ENCODE measurements around the gene GPR157. TPM values are rescaled to one million over a fixed set of nuclear protein-coding genes. Genes with fewer than 3 reads are reported as not detected.
A peak's percentile ranks its signal among the peaks of the same experiment; 100 is the strongest.

Gene GPR157
- total and polyA plus RNA-seq, 2 experiments from 2014 or later: 10.2 to 17.4 TPM

DNA sequence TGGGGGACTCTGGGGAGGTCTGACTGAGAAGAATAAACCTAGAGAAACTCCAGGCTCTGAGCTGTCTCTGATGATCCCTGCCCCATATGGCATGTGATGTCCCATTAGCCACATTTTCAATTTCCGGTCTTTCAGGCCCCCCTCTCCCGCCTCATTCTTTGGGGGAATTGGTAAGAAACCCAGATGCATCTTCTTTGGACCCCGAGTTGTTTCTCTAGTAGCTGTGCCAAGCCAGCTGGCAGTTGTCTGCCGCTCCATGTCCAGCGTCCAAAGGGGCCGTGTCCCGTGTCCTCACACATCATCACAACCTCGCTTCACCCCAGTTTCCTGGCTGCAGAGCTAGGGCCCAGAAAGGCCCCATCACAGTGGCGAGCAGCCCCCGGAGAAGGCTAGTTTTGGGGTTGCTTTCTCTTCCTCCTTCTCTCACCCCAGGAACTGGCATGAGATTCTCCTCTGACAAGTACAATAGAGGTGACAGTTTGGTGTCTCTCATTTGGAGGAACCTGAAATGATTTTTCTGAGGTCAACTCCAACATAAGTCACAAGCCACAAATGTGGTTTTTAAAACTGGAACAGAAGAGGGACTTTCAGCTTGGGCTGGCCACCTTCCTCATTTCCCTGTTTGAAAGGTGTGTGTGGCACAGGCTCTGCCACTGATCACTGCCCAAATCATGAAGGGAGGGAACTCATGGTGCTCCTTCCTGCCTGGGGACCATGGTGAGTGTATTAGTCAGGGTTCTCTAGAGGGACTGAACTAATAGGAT lies 6.4 kb upstream of the GPR157 start:
- H3K9me3 ChIP-seq (ENCODE audit: low read depth): no peaks in the 10 kb centered on the region
- no peak for DNase-seq (ENCODE audit: low read depth in 1 of 2, low spot score in 1 of 2)
- peaks cover 9% of the 10 kb centered on the region for H3K4me1 ChIP-seq (ENCODE audit: low read depth)

DNA sequence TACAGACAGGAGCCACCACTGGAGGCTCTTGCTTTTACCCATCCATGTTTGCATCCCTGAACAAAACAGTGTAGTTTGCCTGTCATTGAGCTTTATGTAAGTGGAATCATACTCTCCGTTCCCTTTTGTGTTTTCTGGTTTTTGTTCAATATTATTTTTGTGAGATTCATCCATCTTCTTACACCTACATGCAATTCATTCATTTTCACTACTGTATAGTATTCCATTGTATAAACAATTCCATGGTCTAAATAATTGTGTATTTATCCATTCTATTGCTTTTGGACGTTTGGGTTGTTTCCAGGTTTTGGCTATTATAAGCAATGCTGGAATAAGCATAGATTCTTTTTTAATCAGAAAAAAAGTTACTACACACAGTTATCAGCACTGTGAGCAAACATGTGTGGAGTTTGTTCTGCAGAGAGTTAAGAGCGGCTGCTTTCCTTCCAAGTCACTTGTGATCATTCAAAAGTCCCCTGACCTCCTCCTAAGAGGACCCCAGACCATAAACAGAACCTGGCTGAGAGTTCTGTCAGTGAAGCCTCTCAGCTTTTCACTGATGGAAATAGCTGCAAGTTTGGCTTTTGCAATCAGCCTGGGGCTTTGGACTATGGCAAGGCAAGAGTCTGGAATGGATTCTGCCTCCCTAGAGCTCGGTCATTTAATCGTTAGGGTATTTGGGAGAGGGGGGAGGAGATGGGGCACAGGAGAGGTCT lies 5.1 kb upstream of the GPR157 start:
- Histone ChIP-seq H3K9me3 (ENCODE audit: low read depth) (no peaks in the 10 kb centered on the region), H3K27me3 (no peaks in the 10 kb centered on the region), H3K4me3 (no peak overlapping the region), H3K4me1 (ENCODE audit: low read depth) (peaks cover 9% of the 10 kb centered on the region), H3K36me3 (no peaks in the 10 kb centered on the region), H3K27ac (peak overlapping the region; percentile 22)
- TF ChIP-seq, protein P1, sequence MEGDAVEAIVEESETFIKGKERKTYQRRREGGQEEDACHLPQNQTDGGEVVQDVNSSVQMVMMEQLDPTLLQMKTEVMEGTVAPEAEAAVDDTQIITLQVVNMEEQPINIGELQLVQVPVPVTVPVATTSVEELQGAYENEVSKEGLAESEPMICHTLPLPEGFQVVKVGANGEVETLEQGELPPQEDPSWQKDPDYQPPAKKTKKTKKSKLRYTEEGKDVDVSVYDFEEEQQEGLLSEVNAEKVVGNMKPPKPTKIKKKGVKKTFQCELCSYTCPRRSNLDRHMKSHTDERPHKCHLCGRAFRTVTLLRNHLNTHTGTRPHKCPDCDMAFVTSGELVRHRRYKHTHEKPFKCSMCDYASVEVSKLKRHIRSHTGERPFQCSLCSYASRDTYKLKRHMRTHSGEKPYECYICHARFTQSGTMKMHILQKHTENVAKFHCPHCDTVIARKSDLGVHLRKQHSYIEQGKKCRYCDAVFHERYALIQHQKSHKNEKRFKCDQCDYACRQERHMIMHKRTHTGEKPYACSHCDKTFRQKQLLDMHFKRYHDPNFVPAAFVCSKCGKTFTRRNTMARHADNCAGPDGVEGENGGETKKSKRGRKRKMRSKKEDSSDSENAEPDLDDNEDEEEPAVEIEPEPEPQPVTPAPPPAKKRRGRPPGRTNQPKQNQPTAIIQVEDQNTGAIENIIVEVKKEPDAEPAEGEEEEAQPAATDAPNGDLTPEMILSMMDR (IDR thresholded peaks at IDR 0.05; ENCODE audit: low read depth, low read length): no peak
- DNase-seq (ENCODE audit: low read depth in 1 of 2, low spot score in 1 of 2): peak in 1 of 2 donors; percentile 25

More for the DNA sequence above, 6.4 kb upstream of the GPR157 start:
- Histone ChIP-seq H3K27me3 (no peaks in the 10 kb centered on the region), H3K27ac (no peak overlapping the region), H3K36me3 (no peaks in the 10 kb centered on the region), H3K4me3 (no peak overlapping the region)
- TF ChIP-seq, protein P1 (IDR thresholded peaks at IDR 0.05; ENCODE audit: low read depth, low read length): no peak

DNA sequence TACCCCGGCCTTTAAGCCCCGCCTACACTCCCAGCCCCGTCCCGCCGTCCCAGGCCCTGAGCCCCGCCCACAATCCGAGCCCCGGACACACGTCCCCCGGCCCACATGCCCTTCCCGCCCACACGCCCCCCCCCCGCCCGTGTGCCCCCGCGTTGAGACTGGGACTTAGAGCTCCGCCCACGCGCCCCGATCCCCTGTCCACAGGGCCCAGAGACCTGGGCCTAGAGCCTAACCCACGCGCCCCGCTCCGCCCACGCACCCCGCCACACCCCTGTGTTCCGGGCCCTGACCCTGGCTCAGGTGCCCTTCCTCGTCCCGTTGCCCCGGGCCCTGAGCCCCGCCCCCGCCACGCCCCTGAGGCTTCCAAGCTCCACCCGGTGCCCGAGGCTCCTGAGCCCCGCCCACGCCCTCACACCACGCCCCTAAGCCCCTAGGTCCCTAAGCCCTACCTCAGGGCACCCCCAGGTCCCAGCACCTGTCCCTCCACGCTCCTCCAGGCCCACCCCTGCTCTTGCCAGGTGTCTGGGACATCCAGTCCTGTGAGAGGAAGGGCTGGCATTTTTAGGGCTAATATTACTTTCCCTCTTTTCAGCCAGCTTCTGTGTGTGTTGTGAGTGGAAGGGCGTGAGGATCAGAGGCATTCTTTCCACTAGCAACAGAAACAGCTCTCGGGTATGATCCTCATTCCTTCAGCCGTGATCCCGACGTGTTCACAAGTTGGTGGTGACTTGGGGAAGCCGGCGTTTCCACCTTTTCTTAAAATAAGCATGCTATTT lies 552 bp upstream of the GPR157 start:
- TF ChIP-seq, protein P1 (IDR thresholded peaks at IDR 0.05; ENCODE audit: low read depth, low read length): no peak
- Histone ChIP-seq H3K27me3 (no peaks in the 10 kb centered on the region), H3K27ac (peak overlapping the region; percentile 61), H3K4me3 (peak overlapping the region; percentile 34), H3K4me1 (ENCODE audit: low read depth) (peaks cover 21% of the 10 kb centered on the region), H3K9me3 (ENCODE audit: low read depth) (no peaks in the 10 kb centered on the region), H3K36me3 (no peaks in the 10 kb centered on the region)
- DNase-seq (ENCODE audit: low read depth in 1 of 2, low spot score in 1 of 2): peak; percentile 64 to 94

DNA sequence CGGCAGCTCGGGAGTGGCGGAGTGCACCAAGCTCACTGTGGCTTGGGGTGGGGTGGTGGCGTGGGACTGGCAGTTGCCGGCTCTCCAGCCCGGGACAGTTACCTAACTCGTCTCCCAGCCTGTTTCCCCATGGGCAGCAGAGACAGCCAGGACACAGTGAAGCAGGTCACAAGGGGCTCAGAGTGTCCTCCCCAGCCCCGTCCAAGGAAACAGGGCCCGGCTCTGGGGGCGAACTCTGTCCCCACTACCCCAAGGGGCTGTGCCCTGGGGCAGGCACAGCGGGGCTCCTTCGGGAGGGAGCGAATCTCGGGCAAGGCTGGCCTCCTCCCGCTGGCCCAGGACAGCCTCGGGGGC lies 759 bp downstream of the GPR157 start:
- peak in 1 of 2 donors; percentile 50 for DNase-seq (ENCODE audit: low read depth in 1 of 2, low spot score in 1 of 2)
- Histone ChIP-seq H3K27me3 (no peaks in the 10 kb centered on the region), H3K4me1 (ENCODE audit: low read depth) (peaks cover 18% of the 10 kb centered on the region), H3K36me3 (no peaks in the 10 kb centered on the region), H3K4me3 (peak overlapping the region; percentile 34), H3K27ac (peak overlapping the region; percentile 86), H3K9me3 (ENCODE audit: low read depth) (no peaks in the 10 kb centered on the region)
- TF ChIP-seq, protein P1 (IDR thresholded peaks at IDR 0.05; ENCODE audit: low read depth, low read length): no peak

DNA sequence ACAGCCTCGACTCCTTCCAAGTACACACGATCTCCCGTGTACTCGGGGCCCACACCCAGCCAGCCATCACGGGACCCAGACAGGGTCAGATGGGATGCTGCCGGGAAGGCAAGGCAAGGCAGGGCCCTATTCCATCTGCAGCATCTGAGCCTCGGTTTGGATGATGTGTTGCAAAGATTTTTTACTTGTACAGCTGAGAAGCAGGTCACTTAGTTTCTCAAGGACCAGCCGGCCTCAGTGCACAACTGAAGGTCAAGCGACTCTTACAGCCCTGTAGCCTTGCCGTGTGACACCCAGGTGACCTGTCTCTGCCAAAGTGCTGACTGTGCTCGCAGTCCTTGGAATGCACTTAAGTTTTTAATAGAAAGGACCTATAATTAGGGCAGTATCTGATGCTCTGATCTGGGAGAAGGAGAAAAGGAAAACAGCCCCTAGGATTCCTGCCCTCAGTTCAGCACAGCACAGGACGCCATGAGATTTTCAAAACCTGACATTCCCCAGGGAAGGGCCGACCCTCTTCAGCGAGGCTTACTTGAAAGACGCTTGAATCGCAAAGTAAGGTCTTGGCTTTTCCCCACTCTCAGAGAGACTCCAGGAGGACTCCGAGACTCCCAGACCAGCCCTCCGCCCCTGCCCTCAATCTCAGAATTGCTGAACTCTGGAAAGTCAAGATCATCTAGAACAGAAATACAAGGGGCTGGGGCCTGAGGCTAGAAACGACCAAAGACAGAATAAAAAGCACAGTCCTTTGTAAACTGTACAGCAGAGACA lies 1.3 kb downstream of the GPR157 start:
- H3K4me1 ChIP-seq (ENCODE audit: low read depth): peaks cover 21% of the 10 kb centered on the region
- DNase-seq (ENCODE audit: low read depth in 1 of 2, low spot score in 1 of 2): peak in 1 of 2 donors; percentile 72
- TF ChIP-seq, protein P1 (IDR thresholded peaks at IDR 0.05; ENCODE audit: low read depth, low read length): no peak

More for the DNA sequence above, 1.3 kb downstream of the GPR157 start:
- H3K27ac ChIP-seq: peak overlapping the region; percentile 86
- H3K36me3 ChIP-seq: no peaks in the 10 kb centered on the region
- H3K4me3 ChIP-seq: peak overlapping the region; percentile 34
- H3K9me3 ChIP-seq (ENCODE audit: low read depth): no peaks in the 10 kb centered on the region
- no peaks in the 10 kb centered on the region for H3K27me3 ChIP-seq
